Neural progenitor cell (in vitro differentiated cells): Measurements from ENCODE around the gene ETV1. TPM values are rescaled to one million over a fixed set of nuclear protein-coding genes. Genes with fewer than 3 reads are reported as not detected.

Source experiments
- DNase-seq: peaks from one replicate; pipeline ENCODE4 v3.0.0-alpha.2; 2016; ENCODE audit warnings: low spot score
- H2AFZ ChIP-seq: fragments of 200-600 bp; sonication (generic); replicated peaks from 2 replicates; pipeline ENCODE4 v1.6.1; 2016; ENCODE audit warnings: antibody characterized with exemption
- H3F3A ChIP-seq: fragments of 200-600 bp; sonication (generic); 2 replicates; pipeline ENCODE4 v1.6.1; 2016; ENCODE audit warnings: antibody characterized with exemption, low read depth
- H3K27ac ChIP-seq: fragments of 200-600 bp; sonication (generic); 2 replicates; pipeline ENCODE4 v1.5.1; 2016; ENCODE audit warnings: mild to moderate bottlenecking
- H3K27me3 ChIP-seq: fragments of 200-600 bp; sonication (generic); 2 replicates; pipeline ENCODE4 v1.6.1; 2016; ENCODE audit warnings: mild to moderate bottlenecking, moderate library complexity
- H3K36me3 ChIP-seq: fragments of 200-600 bp; sonication (generic); 2 replicates; pipeline ENCODE4 v1.5.1; 2016
- H3K4me1 ChIP-seq: fragments of 200-600 bp; sonication (generic); 2 replicates; pipeline ENCODE4 v1.6.1; 2016; ENCODE audit warnings: mixed run types
- H3K4me2 ChIP-seq: fragments of 200-600 bp; sonication (generic); 2 replicates; pipeline ENCODE4 v1.6.1; 2016
- H3K4me3 ChIP-seq: fragments of 200-600 bp; sonication (generic); 2 replicates; pipeline ENCODE4 v1.5.1; 2016
- H3K79me2 ChIP-seq: fragments of 200-600 bp; sonication (generic); 2 replicates; pipeline ENCODE4 v1.6.1; 2016; ENCODE audit warnings: low read depth
- H3K9ac ChIP-seq: fragments of 200-600 bp; sonication (generic); 2 replicates; pipeline ENCODE4 v1.6.1; 2016
- H3K9me3 ChIP-seq: fragments of 200-600 bp; sonication (generic); 2 replicates; pipeline ENCODE4 v1.5.1; 2016; ENCODE audit warnings: low read depth
- H4K20me1 ChIP-seq: fragments of 200-600 bp; sonication (generic); 2 replicates; pipeline ENCODE4 v1.6.1; 2016; ENCODE audit warnings: low read depth
- H3K27ac Mint-ChIP-seq: 3 replicates; pipeline ENCODE4 v1.8.0; 2021; ENCODE audit warnings: mixed read lengths
- H3K27me3 Mint-ChIP-seq: 2 replicates; pipeline ENCODE4 v1.8.0; 2022; ENCODE audit warnings: low read depth, mild to moderate bottlenecking, inconsistent platforms, moderate library complexity, mixed read lengths; ENCODE audit not compliant: insufficient read depth
- H3K36me3 Mint-ChIP-seq: 3 replicates; pipeline ENCODE4 v1.8.0; 2021; ENCODE audit warnings: mixed read lengths
- H3K4me1 Mint-ChIP-seq: 3 replicates; pipeline ENCODE4 v1.8.0; 2021; ENCODE audit warnings: mixed read lengths
- H3K4me3 Mint-ChIP-seq: 3 replicates; pipeline ENCODE4 v1.8.0; 2021; ENCODE audit warnings: mild to moderate bottlenecking, moderate library complexity, mixed read lengths
- H3K9me3 Mint-ChIP-seq: 3 replicates; pipeline ENCODE4 v1.8.0; 2020; ENCODE audit warnings: mixed read lengths
- EZH2 ChIP-seq: fragments of 200-600 bp; sonication (generic); IDR thresholded peaks from 2 replicates; pipeline ENCODE4 v1.6.1; 2017; ENCODE audit warnings: antibody characterized with exemption, mild to moderate bottlenecking, moderate library complexity
- EZH2phosphoT487 ChIP-seq: fragments of 200-600 bp; sonication (generic); IDR thresholded peaks from 2 replicates; pipeline ENCODE4 v1.6.1; 2017; ENCODE audit warnings: antibody characterized with exemption
- total RNA-seq: library from RNA; depleted of rRNA; stranded (reverse); fragments of >200 nt; gene quantifications from 2 replicates; pipeline ENCODE4 v1.2.3, GENCODE V29; 2015; ENCODE audit warnings: low replicate concordance
- TF ChIP-seq, protein P1 (sequence below): fragments of 200-600 bp; sonication (generic); IDR thresholded peaks from 2 replicates; pipeline ENCODE4 v1.5.1; 2017; ENCODE audit warnings: antibody characterized with exemption, mild to moderate bottlenecking

Gene ETV1
- total RNA-seq, 1 donor from 2014 or later = 36.8 TPM

DNA sequence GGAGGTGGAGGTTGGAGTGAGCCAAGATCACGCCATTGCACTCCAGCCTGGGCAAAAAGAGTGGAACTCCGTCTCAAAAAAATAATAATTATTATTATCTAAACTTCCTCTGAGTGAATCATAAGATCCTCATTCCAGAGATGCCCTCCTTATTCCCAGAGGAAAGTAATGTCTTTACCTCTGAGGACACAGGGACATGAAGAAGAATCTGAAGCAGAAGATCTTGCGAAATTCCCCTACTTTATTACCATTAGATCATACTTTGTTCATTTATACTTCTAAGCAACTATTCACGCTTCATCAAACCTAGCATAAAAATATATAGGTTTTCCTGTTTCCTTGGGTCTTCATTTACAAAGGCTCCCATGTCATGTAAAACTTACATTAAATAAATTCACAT lies 143.1 kb downstream of the ETV1 start:
- no peak for DNase-seq
- Histone ChIP-seq H3K27me3 (no peaks in the 10 kb centered on the region), H3K27ac (no peak overlapping the region), H3K4me3 (no peak overlapping the region), H3K4me2 (no peak overlapping the region), H3K4me1 (peaks cover 36% of the 10 kb centered on the region), H3F3A (peaks cover 19% of the 10 kb centered on the region), H3K9me3 (no peaks in the 10 kb centered on the region), H2AFZ (no peak overlapping the region), H3K36me3 (no peaks in the 10 kb centered on the region), H3K9ac (no peak overlapping the region), H4K20me1 (no peaks in the 10 kb centered on the region), H3K79me2 (no peaks in the 10 kb centered on the region)
- TF ChIP-seq, protein P1, sequence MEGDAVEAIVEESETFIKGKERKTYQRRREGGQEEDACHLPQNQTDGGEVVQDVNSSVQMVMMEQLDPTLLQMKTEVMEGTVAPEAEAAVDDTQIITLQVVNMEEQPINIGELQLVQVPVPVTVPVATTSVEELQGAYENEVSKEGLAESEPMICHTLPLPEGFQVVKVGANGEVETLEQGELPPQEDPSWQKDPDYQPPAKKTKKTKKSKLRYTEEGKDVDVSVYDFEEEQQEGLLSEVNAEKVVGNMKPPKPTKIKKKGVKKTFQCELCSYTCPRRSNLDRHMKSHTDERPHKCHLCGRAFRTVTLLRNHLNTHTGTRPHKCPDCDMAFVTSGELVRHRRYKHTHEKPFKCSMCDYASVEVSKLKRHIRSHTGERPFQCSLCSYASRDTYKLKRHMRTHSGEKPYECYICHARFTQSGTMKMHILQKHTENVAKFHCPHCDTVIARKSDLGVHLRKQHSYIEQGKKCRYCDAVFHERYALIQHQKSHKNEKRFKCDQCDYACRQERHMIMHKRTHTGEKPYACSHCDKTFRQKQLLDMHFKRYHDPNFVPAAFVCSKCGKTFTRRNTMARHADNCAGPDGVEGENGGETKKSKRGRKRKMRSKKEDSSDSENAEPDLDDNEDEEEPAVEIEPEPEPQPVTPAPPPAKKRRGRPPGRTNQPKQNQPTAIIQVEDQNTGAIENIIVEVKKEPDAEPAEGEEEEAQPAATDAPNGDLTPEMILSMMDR = no peak
- TF ChIP-seq EZH2phosphoT487 = no peak
- TF ChIP-seq EZH2 = no peak
- peaks cover 3% of the 10 kb centered on the region for H3K9me3 Mint-ChIP-seq
- no peaks in the 10 kb centered on the region for H3K36me3 Mint-ChIP-seq
- H3K27me3 Mint-ChIP-seq = peaks cover 3% of the 10 kb centered on the region
- H3K4me1 Mint-ChIP-seq = peaks cover 21% of the 10 kb centered on the region
- no peak overlapping the region for H3K4me3 Mint-ChIP-seq
- H3K27ac Mint-ChIP-seq = no peak overlapping the region

DNA sequence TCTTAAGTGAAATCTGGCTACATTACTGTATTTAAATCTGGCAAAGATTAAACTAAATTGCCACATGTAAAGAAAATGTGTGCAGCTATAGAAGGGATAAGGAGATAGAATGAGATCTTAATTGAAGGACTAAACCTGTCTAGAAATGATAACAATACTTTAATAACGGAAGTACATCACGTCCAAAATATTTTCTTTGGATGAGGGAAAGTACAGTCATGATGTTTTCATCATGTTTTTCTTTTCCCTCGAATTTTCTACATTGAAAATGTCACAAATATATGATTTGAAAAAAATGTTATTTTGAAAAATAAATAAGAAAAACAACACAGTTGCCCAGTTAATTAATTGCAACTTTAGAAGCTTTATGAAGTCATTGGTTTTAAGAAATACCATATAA lies 143.9 kb downstream of the ETV1 start:
- TF ChIP-seq, protein P1 = no peak
- TF ChIP-seq EZH2 (no peak), EZH2phosphoT487 (no peak)
- Histone ChIP-seq H3K36me3 (no peaks in the 10 kb centered on the region), H3K4me2 (no peak overlapping the region), H2AFZ (no peak overlapping the region), H3K4me3 (no peak overlapping the region), H4K20me1 (no peaks in the 10 kb centered on the region), H3K79me2 (no peaks in the 10 kb centered on the region), H3K9ac (no peak overlapping the region), H3K27me3 (no peaks in the 10 kb centered on the region), H3K27ac (no peak overlapping the region), H3K4me1 (peaks cover 37% of the 10 kb centered on the region), H3F3A (peaks cover 19% of the 10 kb centered on the region), H3K9me3 (no peaks in the 10 kb centered on the region)
- H3K4me1 Mint-ChIP-seq = peaks cover 19% of the 10 kb centered on the region
- no peak overlapping the region for H3K4me3 Mint-ChIP-seq
- peaks cover 3% of the 10 kb centered on the region for H3K27me3 Mint-ChIP-seq
- H3K36me3 Mint-ChIP-seq = no peaks in the 10 kb centered on the region
- H3K27ac Mint-ChIP-seq = no peak overlapping the region
- no peak for DNase-seq
- H3K9me3 Mint-ChIP-seq = peaks cover 3% of the 10 kb centered on the region

DNA sequence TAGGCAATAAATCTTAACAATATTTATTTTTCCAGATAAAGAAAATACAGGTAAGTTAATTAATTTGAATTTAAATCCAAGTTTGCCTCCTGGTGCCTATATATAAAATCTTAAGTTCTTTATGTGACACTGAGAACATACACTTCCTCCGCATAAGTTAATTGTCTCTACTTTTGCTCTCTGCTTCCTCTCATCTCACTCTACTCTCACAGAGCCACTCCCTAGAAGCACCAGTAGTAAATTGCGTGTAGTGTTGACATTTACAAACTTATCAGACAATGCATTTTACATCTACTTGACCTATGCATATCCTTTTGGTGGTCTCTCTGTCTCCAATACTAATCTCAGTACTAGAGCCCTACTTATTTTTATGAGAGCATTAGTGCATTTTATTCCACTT lies 144.5 kb downstream of the ETV1 start:
- H3K79me2 ChIP-seq = no peaks in the 10 kb centered on the region
- TF ChIP-seq, protein P1 = no peak
- TF ChIP-seq EZH2 (no peak), EZH2phosphoT487 (no peak)
- peaks cover 3% of the 10 kb centered on the region for H3K27me3 Mint-ChIP-seq
- peaks cover 13% of the 10 kb centered on the region for H3K4me1 Mint-ChIP-seq
- H3K9me3 ChIP-seq = no peaks in the 10 kb centered on the region
- peaks cover 15% of the 10 kb centered on the region for H3F3A ChIP-seq
- H3K9ac ChIP-seq = no peak overlapping the region
- no peaks in the 10 kb centered on the region for H3K27me3 ChIP-seq
- H3K9me3 Mint-ChIP-seq = peaks cover 3% of the 10 kb centered on the region
- DNase-seq = no peak
- no peak overlapping the region for H3K4me3 Mint-ChIP-seq
- H3K4me2 ChIP-seq = no peak overlapping the region
- no peaks in the 10 kb centered on the region for H3K36me3 ChIP-seq
- no peaks in the 10 kb centered on the region for H4K20me1 ChIP-seq
- H3K27ac ChIP-seq = no peak overlapping the region
- H3K4me1 ChIP-seq = peaks cover 32% of the 10 kb centered on the region
- H3K27ac Mint-ChIP-seq = no peak overlapping the region
- H3K36me3 Mint-ChIP-seq = no peaks in the 10 kb centered on the region
- no peak overlapping the region for H2AFZ ChIP-seq
- H3K4me3 ChIP-seq = no peak overlapping the region
